NCI-H2107 treated with DMSO at 0.1 percent for 48 hours (cell line): ENCODE data around the gene TCERG1L.
A peak's percentile ranks its signal among the peaks of the same experiment; 100 is the strongest.

ENCODE experiments used
- DNase-seq: peaks from one replicate; lab custom pipeline; 2025; ENCODE audit not compliant: unreplicated experiment; lab: John Stamatoyannopoulos, UW

The TCERG1L gene

DNA sequence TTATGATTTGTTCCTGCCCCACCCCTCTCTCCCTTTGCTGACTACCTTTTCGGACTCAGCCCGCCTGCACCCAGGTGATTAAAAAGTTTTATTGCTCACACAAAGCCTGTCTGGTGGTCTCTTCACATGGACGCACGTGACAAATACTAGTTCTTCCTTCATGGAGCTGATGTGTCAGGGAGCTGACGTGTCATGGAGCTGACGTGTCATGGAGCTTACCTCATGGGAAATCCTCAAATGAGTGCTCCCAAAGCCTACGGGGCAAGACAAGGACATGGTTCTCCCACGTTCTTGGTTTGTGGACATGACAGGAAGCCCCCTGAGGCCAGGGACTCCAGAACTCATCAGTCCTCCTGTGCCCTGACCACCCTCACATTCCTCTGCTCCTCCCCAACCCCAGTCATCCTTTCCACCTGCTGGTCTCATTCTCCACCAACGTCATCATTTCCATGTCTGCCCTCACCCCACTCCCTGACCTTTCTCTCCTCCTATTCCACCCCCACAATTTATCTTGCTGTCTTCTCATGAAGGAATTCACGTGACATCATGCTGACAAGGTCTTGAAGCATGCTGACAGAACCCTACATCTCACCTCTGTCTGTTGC is 261.3 kb downstream of the TCERG1L start:
- no peak for DNase-seq

- peak; percentile 40 for DNase-seq
These were observed 262.5 kb downstream of the TCERG1L start for GRCh38 chr10:131049016-131049415.

DNA sequence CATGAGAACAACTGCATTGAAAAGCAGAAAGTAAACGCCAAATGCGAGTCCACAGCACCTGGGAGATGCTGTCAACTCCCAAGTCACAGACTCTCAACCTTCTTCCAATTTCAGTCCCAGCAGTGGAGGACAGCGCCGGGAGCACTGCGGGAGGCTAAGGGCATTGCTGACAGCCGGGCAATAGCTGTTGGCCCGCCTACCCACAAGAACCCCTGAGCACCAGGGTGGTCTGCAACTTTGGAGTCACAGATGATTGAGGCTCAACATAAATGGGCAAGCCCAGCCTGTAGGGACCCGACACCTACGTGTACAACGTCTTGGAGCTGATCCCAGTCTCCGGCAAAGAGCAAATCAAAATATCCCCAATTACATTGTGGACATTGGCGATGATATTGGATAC is 262.9 kb downstream of the TCERG1L start:
- no peak for DNase-seq

DNA sequence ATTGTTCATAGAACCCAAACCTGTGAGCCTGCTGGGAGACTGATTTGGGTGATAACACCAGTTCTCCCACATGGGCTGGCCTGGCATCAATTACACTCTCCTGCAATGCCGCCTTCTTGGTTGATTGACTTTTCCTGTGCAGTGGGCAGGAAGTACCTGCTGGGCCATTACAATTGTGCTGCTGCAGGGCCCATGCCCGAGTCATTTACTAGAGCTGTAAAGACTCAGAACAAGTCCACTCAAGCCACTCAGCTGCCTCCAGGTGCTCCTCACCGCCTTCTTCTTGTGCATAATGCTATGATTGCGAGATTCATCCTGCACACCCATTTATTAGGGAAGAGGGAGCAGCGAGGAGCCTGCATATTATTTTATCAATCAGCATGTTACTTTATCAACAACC is 264.0 kb downstream of the TCERG1L start:
- no peak for DNase-seq

DNA sequence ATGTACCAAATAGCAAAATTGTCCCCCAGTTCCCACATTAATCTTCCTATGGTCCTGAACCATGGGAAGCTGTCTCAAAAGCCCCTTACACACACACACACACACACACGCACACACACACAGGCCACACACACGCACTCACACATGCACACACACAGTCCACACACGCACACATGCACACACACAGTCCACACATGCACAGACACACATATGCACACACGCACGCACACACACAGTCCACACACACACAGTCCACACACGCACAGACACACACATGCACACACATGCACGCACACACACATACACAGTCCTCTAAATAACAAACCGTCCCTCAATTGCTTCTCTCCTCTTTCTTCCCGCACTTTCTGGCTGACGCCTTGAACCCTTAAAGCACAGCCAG is 265.3 kb downstream of the TCERG1L start:
- no peak for DNase-seq

DNA sequence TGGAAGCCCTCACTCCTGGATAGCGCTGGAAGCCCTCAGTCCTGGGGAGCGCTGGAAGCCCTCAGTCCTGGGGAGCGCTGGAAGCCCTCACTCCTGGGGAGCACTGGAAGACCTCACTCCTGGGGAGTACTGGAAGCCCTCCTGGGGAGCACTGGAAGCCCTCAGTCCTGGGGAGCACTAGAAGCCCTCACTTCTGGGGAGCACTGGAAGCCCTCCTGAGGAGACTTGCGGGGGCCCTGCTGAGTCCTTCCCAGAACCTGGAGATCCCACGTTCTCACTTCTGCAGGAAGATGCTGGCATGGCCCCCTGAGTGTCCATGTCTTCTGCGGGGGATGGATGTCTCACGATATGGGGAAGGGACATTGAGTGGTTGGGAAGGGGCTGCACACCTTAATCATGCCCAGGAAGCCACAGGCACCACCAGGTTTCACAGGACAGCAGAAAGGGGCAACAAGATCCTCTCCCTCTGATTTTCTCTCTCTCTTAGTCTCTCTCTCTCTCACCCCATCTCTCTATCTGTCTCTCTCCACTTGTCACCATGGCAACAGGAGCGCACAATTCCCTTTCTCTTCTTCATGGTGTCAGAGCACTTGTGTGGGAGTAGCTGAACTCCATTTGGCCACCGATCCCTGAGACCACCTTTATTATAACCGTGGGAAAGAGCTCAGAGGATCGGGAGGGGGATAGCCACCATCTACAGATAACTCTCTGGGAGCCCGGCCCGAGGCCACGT is 267.0 kb downstream of the TCERG1L start:
- no peak for DNase-seq

DNA sequence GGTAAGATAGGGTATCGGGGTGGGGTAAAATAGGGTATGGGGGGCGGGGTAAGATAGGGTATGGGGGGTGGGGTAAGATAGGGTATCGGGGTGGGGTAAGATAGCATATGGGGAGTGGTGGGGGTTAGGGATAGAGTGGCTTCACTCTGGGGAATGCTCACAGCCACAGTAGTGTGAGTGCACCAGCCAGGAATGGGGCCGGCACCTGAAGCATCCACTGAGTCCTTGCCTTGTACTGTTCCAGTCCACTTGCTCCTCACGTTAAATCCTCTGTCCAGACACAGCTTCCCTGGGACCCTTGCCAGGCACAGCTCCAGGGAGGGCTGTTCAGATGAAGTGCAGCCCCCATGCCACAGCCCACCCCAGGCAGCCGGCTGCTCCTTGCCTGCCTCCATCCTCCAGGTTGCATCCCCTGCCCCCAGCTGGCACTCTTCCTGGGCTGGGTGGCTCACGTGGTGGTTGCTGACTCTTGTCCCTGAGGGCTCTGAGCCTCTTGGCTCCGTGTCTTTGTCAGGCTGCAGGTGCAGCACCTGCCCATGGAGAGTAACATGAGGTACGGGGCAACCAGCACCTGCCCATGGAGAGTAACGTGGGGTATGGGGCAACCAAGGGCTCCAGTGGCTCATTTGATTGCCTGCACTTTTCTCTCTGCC is 268.4 kb downstream of the TCERG1L start:
- peak; percentile 25 for DNase-seq
